Suprapubic skin (tissue), 4 donors: Measurements from ENCODE around the gene RGS17.

Experiments
- EP300 ChIP-seq: sonication (generic); formaldehyde crosslinking; IDR thresholded peaks from one replicate; pipeline ENCODE4 v1.6.1; 2017; ENCODE audit warnings: antibody characterized with exemption
- POLR2A ChIP-seq, 2 donors: fragments of 450-650 bp; IDR thresholded peaks; one replicate each; pipeline ENCODE4 v1.6.1; 2017; ENCODE audit warnings: antibody characterized with exemption in 2 of 2, mild to moderate bottlenecking in 2 of 2, moderate library complexity in 2 of 2
- POLR2AphosphoS5 ChIP-seq, 3 donors: sonication (generic); formaldehyde crosslinking; IDR thresholded peaks; one replicate each; pipeline ENCODE4 v1.6.1; 2017; ENCODE audit warnings: antibody characterized with exemption in 3 of 3
- TF ChIP-seq, protein P1 (sequence below), 2 donors: fragments of 200-600 bp in 1 of 2; fragments of 450-650 bp in 1 of 2; sonication (generic) in 1 of 2; IDR thresholded peaks; one replicate each; pipeline ENCODE4 v1.5.1; 2016 to 2019; ENCODE audit warnings: antibody characterized with exemption in 2 of 2, mild to moderate bottlenecking in 1 of 2, moderate library complexity in 1 of 2

DNA sequence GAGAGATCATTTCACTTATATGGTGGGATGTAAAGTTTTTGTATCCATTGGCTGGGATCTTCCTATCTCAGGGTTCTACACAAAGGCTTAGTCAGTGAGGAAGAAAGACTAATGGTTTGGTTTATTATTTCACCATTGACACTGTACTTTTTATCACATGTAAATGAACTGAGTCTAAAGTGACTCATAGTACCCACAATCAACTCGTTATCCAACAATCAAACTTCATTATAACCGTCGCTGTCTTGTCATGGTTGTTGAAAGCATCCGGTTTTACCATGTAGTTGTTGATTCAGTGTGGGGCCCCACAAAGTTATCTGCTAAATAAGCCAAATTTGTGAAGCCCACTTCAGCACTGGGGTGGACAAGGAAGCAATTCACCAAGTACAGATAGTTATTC, 72.8 kb downstream of the RGS17 start:
- TF ChIP-seq, protein P1, sequence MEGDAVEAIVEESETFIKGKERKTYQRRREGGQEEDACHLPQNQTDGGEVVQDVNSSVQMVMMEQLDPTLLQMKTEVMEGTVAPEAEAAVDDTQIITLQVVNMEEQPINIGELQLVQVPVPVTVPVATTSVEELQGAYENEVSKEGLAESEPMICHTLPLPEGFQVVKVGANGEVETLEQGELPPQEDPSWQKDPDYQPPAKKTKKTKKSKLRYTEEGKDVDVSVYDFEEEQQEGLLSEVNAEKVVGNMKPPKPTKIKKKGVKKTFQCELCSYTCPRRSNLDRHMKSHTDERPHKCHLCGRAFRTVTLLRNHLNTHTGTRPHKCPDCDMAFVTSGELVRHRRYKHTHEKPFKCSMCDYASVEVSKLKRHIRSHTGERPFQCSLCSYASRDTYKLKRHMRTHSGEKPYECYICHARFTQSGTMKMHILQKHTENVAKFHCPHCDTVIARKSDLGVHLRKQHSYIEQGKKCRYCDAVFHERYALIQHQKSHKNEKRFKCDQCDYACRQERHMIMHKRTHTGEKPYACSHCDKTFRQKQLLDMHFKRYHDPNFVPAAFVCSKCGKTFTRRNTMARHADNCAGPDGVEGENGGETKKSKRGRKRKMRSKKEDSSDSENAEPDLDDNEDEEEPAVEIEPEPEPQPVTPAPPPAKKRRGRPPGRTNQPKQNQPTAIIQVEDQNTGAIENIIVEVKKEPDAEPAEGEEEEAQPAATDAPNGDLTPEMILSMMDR (IDR thresholded peaks at IDR 0.05) = no peak
- TF ChIP-seq POLR2AphosphoS5 (IDR thresholded peaks at IDR 0.05) = no peak
- no peak for TF ChIP-seq EP300
- TF ChIP-seq POLR2A (IDR thresholded peaks at IDR 0.05) = no peak
